ENCODE measurements around the gene TLCD5.
A peak's percentile ranks its signal among the peaks of the same experiment; 100 is the strongest.

The TLCD5 gene

DNA sequence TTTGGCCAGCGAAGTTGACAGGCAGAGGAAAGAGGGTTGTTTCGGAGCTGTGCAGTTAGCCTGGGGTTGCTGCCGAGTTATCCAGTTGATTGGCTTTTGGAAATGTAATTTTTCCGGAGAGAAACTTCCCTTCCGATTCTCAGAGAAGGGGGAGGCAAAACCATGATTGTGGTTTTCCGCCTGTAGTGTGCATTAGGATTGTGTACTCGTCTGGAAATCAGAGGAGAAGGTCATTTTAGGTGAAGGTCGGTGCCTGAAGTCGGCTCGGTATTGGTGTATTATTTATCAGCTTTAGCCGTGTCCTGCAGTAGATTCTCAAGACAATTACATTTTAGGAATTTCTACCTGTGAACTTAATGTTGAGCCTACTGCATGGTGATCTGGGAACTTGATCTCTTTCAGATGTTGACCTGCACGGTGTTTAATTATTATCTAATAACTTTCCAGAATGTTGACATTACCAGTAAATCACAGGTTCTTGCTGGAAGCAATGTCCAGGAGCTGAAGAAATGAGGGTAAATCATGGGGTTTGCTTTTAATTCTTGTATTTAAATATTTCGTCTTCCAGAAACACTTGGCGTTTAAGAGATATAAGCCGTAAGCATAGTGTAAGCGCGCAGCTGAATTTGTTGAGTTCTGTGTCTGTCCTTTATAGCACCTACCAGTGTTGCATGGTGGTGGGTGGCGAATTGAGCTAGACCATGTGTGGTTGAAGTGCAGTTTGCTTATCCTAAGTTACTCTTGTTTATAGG is 12.4 kb downstream of the TLCD5 start:
- no peaks in the 10 kb centered on the region for H3K27me3 ChIP-seq (ENCODE audit: control insufficient read depth, insufficient read depth, low read length)
- peak overlapping the region; percentile 87 for H3K27ac ChIP-seq (ENCODE audit: low read depth, low read length)
- no peaks in the 10 kb centered on the region for H3K36me3 ChIP-seq (ENCODE audit: control insufficient read depth, insufficient read depth, low read length)
- H3K9ac ChIP-seq (ENCODE audit: low read depth, low read length): peak overlapping the region; percentile 67
- peaks cover 28% of the 10 kb centered on the region for H3K4me1 ChIP-seq (ENCODE audit: control insufficient read depth, insufficient read depth, low read length)
- H3K4me3 ChIP-seq (ENCODE audit: low read depth, low read length): peak overlapping the region; percentile 87
- H3K9me3 ChIP-seq (ENCODE audit: control insufficient read depth, insufficient read depth, low read length): no peaks in the 10 kb centered on the region

GRCh38 chr11:120338107-120338933 is 13.2 kb downstream of the TLCD5 start:
- Histone ChIP-seq H3K27me3 (ENCODE audit: control insufficient read depth, insufficient read depth, low read length) (no peaks in the 10 kb centered on the region), H3K4me3 (ENCODE audit: low read depth, low read length) (peak overlapping the region; percentile 87), H3K27ac (ENCODE audit: low read depth, low read length) (no peak overlapping the region), H3K9ac (ENCODE audit: low read depth, low read length) (no peak overlapping the region), H3K36me3 (ENCODE audit: control insufficient read depth, insufficient read depth, low read length) (no peaks in the 10 kb centered on the region), H3K4me1 (ENCODE audit: control insufficient read depth, insufficient read depth, low read length) (peaks cover 29% of the 10 kb centered on the region), H3K9me3 (ENCODE audit: control insufficient read depth, insufficient read depth, low read length) (no peaks in the 10 kb centered on the region)

DNA sequence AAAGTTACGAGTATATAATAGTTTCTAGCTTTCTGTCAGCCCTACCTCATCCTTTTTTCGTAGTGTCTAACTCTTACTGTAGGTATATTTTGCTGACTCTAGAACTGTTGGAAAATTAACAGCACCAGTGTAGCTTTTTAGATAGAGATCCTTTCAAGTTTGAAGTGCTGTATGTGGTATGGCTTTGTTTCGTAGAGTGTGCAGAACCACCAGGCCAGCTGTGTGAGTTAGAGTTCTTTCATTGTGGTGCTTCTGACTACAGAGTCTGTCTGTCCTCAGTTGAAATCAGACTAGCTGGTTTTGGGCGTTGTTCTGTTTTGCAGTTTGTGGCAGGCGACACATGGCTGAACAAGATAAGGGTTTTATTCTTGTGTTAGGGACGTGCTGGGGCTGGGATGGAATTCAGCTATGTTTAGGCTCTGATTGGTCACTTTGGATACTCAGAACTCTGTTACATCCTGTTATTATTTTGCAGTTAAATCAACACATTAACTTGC is 14.3 kb downstream of the TLCD5 start:
- H3K4me3 ChIP-seq (ENCODE audit: low read depth, low read length): peak overlapping the region; percentile 4; the same call in 1 of the 2 replicates
- no peaks in the 10 kb centered on the region for H3K9me3 ChIP-seq (ENCODE audit: control insufficient read depth, insufficient read depth, low read length)
- H3K27ac ChIP-seq (ENCODE audit: low read depth, low read length): peak overlapping the region; percentile 4
- H3K9ac ChIP-seq (ENCODE audit: low read depth, low read length): no peak overlapping the region
- H3K4me1 ChIP-seq (ENCODE audit: control insufficient read depth, insufficient read depth, low read length): peaks cover 33% of the 10 kb centered on the region
- H3K36me3 ChIP-seq (ENCODE audit: control insufficient read depth, insufficient read depth, low read length): no peaks in the 10 kb centered on the region
- H3K27me3 ChIP-seq (ENCODE audit: control insufficient read depth, insufficient read depth, low read length): no peaks in the 10 kb centered on the region

GRCh38 chr11:120340529-120340928 is 15.4 kb downstream of the TLCD5 start:
- Histone ChIP-seq H3K4me3 (ENCODE audit: low read depth, low read length) (no peak overlapping the region), H3K9ac (ENCODE audit: low read depth, low read length) (no peak overlapping the region), H3K4me1 (ENCODE audit: control insufficient read depth, insufficient read depth, low read length) (peaks cover 28% of the 10 kb centered on the region), H3K27ac (ENCODE audit: low read depth, low read length) (no peak overlapping the region), H3K9me3 (ENCODE audit: control insufficient read depth, insufficient read depth, low read length) (no peaks in the 10 kb centered on the region), H3K36me3 (ENCODE audit: control insufficient read depth, insufficient read depth, low read length) (no peaks in the 10 kb centered on the region), H3K27me3 (ENCODE audit: control insufficient read depth, insufficient read depth, low read length) (no peaks in the 10 kb centered on the region)

DNA sequence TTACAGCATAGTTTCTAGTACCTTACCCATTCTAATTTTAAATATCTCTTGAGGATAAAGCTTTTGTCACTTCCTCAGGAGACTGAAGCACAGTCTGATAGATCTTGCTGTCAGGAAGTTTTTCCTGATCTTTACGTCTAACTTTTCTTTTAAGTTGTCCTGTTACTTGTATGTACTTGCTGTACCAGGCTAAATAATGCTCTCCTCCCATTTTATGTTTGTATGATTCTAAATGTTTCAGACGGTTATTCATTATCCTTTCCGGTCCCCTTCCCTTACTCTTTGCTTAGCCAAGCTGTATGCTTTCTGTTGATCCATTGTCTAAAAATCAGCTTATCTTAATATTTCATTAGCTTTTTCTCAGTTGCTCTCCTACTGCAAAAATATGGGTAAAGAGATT is 17.1 kb downstream of the TLCD5 start:
- H3K27ac ChIP-seq (ENCODE audit: low read depth, low read length): no peak overlapping the region

DNA sequence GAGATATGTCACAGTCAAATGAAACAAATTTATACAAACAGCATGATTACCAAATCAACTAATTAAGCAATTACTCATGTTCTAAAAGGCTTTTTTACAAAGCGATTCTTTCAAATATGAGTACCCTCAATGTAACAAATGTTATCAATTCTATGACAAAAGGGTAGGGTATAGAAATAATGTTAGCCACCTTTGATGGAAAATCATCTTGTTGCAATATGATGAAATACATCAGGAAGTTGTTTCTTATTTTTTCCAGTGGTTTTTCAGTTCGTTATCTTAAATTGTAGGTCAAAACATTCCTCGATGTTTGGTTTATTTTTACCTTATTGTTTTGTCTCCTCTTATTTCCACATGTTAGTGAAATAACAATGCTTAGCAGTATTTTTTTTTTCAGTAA is 17.6 kb downstream of the TLCD5 start:
- Histone ChIP-seq H3K4me3 (ENCODE audit: low read depth, low read length) (no peak overlapping the region), H3K27me3 (ENCODE audit: control insufficient read depth, insufficient read depth, low read length) (no peaks in the 10 kb centered on the region), H3K9ac (ENCODE audit: low read depth, low read length) (no peak overlapping the region)

More for the DNA sequence above, 17.1 kb downstream of the TLCD5 start:
- Histone ChIP-seq H3K4me1 (ENCODE audit: control insufficient read depth, insufficient read depth, low read length) (peaks cover 28% of the 10 kb centered on the region), H3K36me3 (ENCODE audit: control insufficient read depth, insufficient read depth, low read length) (no peaks in the 10 kb centered on the region), H3K9ac (ENCODE audit: low read depth, low read length) (no peak overlapping the region), H3K27me3 (ENCODE audit: control insufficient read depth, insufficient read depth, low read length) (no peaks in the 10 kb centered on the region), H3K9me3 (ENCODE audit: control insufficient read depth, insufficient read depth, low read length) (no peaks in the 10 kb centered on the region), H3K4me3 (ENCODE audit: low read depth, low read length) (no peak overlapping the region)

GRCh38 chr11:120343429-120343828 is 18.3 kb downstream of the TLCD5 start:
- Histone ChIP-seq H3K9me3 (ENCODE audit: control insufficient read depth, insufficient read depth, low read length) (no peaks in the 10 kb centered on the region), H3K4me1 (ENCODE audit: control insufficient read depth, insufficient read depth, low read length) (peaks cover 18% of the 10 kb centered on the region), H3K27me3 (ENCODE audit: control insufficient read depth, insufficient read depth, low read length) (no peaks in the 10 kb centered on the region), H3K9ac (ENCODE audit: low read depth, low read length) (no peak overlapping the region), H3K4me3 (ENCODE audit: low read depth, low read length) (no peak overlapping the region), H3K27ac (ENCODE audit: low read depth, low read length) (no peak overlapping the region), H3K36me3 (ENCODE audit: control insufficient read depth, insufficient read depth, low read length) (no peaks in the 10 kb centered on the region)

More for the DNA sequence above, 17.6 kb downstream of the TLCD5 start:
- Histone ChIP-seq H3K36me3 (ENCODE audit: control insufficient read depth, insufficient read depth, low read length) (no peaks in the 10 kb centered on the region), H3K27ac (ENCODE audit: low read depth, low read length) (no peak overlapping the region), H3K4me1 (ENCODE audit: control insufficient read depth, insufficient read depth, low read length) (peaks cover 26% of the 10 kb centered on the region), H3K9me3 (ENCODE audit: control insufficient read depth, insufficient read depth, low read length) (no peaks in the 10 kb centered on the region)

GRCh38 chr11:120344302-120345004 is 19.4 kb downstream of the TLCD5 start:
- no peak overlapping the region for H3K27ac ChIP-seq (ENCODE audit: low read depth, low read length)
- H3K4me1 ChIP-seq (ENCODE audit: control insufficient read depth, insufficient read depth, low read length): peaks cover 9% of the 10 kb centered on the region
- no peak overlapping the region for H3K9ac ChIP-seq (ENCODE audit: low read depth, low read length)
- no peak overlapping the region for H3K4me3 ChIP-seq (ENCODE audit: low read depth, low read length)
- H3K36me3 ChIP-seq (ENCODE audit: control insufficient read depth, insufficient read depth, low read length): no peaks in the 10 kb centered on the region
- H3K9me3 ChIP-seq (ENCODE audit: control insufficient read depth, insufficient read depth, low read length): no peaks in the 10 kb centered on the region
- no peaks in the 10 kb centered on the region for H3K27me3 ChIP-seq (ENCODE audit: control insufficient read depth, insufficient read depth, low read length)

- H3K36me3 ChIP-seq (ENCODE audit: control insufficient read depth, insufficient read depth, low read length): no peaks in the 10 kb centered on the region
- H3K27me3 ChIP-seq (ENCODE audit: control insufficient read depth, insufficient read depth, low read length): no peaks in the 10 kb centered on the region
- H3K27ac ChIP-seq (ENCODE audit: low read depth, low read length): no peak overlapping the region
- no peaks in the 10 kb centered on the region for H3K9me3 ChIP-seq (ENCODE audit: control insufficient read depth, insufficient read depth, low read length)
- no peak overlapping the region for H3K9ac ChIP-seq (ENCODE audit: low read depth, low read length)
- H3K4me1 ChIP-seq (ENCODE audit: control insufficient read depth, insufficient read depth, low read length): peaks cover 6% of the 10 kb centered on the region
- no peak overlapping the region for H3K4me3 ChIP-seq (ENCODE audit: low read depth, low read length)
Measured at GRCh38 chr11:120346233-120346632, 21.1 kb downstream of the TLCD5 start.

DNA sequence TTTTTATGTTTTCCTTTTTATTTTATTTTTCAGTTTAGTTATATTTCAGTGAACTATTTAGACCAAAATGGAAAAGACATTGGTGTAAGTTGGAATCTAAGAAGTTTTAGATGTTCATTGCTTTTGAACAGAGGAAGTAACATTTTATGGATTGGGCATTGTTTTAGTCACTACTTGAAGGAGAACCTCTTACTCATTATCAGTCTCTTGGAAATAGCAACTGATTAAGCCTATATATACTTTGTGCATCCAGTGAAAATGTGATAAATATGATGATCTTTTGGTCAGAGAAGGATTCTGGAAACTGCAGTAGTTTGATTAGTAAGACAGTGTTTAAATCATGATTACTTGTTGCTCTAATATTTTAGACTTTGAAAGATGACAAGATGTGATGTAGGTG is 25.5 kb downstream of the TLCD5 start:
- H3K27ac ChIP-seq (ENCODE audit: low read depth, low read length): no peak overlapping the region
- no peaks in the 10 kb centered on the region for H3K36me3 ChIP-seq (ENCODE audit: control insufficient read depth, insufficient read depth, low read length)
- H3K4me3 ChIP-seq (ENCODE audit: low read depth, low read length): no peak overlapping the region
- no peaks in the 10 kb centered on the region for H3K9me3 ChIP-seq (ENCODE audit: control insufficient read depth, insufficient read depth, low read length)
- H3K4me1 ChIP-seq (ENCODE audit: control insufficient read depth, insufficient read depth, low read length): peaks cover 4% of the 10 kb centered on the region
- no peak overlapping the region for H3K9ac ChIP-seq (ENCODE audit: low read depth, low read length)
- no peaks in the 10 kb centered on the region for H3K27me3 ChIP-seq (ENCODE audit: control insufficient read depth, insufficient read depth, low read length)

Data from HUES48 (cell line).